Measurements from ENCODE around the gene TRIM25.

The TRIM25 gene

GRCh38 chr17:56881685-56882295, 32.1 kb downstream of the TRIM25 start:
- DNase-seq (ENCODE audit: insufficient read length, low spot score) (no peak), FAIRE-seq (no peak)
- TF ChIP-seq CTCF (IDR thresholded peaks at IDR 0.05; ENCODE audit: insufficient read depth, missing control alignments) = no peak

GRCh38 chr17:56880571-56880970, 33.3 kb downstream of the TRIM25 start:
- DNase-seq (ENCODE audit: insufficient read length, low spot score) = no peak
- no peak for TF ChIP-seq CTCF (IDR thresholded peaks at IDR 0.05; ENCODE audit: insufficient read depth, missing control alignments)
- no peak for FAIRE-seq

- no peak for TF ChIP-seq CTCF (IDR thresholded peaks at IDR 0.05; ENCODE audit: insufficient read depth, missing control alignments)
- DNase-seq (ENCODE audit: insufficient read length, low spot score) (no peak), FAIRE-seq (no peak)
Observed at GRCh38 chr17:56880133-56880532, 33.7 kb downstream of the TRIM25 start.

GRCh38 chr17:56879280-56879679, 34.6 kb downstream of the TRIM25 start:
- FAIRE-seq = no peak
- no peak for TF ChIP-seq CTCF (IDR thresholded peaks at IDR 0.05; ENCODE audit: insufficient read depth, missing control alignments)
- no peak for DNase-seq (ENCODE audit: insufficient read length, low spot score)

- no peak for TF ChIP-seq CTCF (IDR thresholded peaks at IDR 0.05; ENCODE audit: insufficient read depth, missing control alignments)
- FAIRE-seq (no peak), DNase-seq (ENCODE audit: insufficient read length, low spot score) (no peak)
Observed at GRCh38 chr17:56876766-56877179, 37.1 kb downstream of the TRIM25 start.

- FAIRE-seq = no peak
- no peak for TF ChIP-seq CTCF (IDR thresholded peaks at IDR 0.05; ENCODE audit: insufficient read depth, missing control alignments)
- no peak for DNase-seq (ENCODE audit: insufficient read length, low spot score)
Observed at GRCh38 chr17:56870081-56870651, 43.7 kb downstream of the TRIM25 start.

- TF ChIP-seq CTCF (IDR thresholded peaks at IDR 0.05; ENCODE audit: insufficient read depth, missing control alignments) = no peak
- FAIRE-seq = no peak
- DNase-seq (ENCODE audit: insufficient read length, low spot score) = no peak
Observed at GRCh38 chr17:56868716-56869115, 45.1 kb downstream of the TRIM25 start.

Data from D721Med (cell line).